Measurements from ENCODE around the gene NEFH.

Gene NEFH

GRCh38 chr22:29456211-29456671 lies 23.8 kb upstream of the NEFH start:
- ChIA-PET POLR2A (interaction anchor here (1.2 to 1.5 kb wide), 2 partner anchors 9 to 97 kb away, joined by 4 read pairs; partner anchors contain the start of gene THOC5), CTCF (no interaction called here)
- TF ChIP-seq, protein P1, sequence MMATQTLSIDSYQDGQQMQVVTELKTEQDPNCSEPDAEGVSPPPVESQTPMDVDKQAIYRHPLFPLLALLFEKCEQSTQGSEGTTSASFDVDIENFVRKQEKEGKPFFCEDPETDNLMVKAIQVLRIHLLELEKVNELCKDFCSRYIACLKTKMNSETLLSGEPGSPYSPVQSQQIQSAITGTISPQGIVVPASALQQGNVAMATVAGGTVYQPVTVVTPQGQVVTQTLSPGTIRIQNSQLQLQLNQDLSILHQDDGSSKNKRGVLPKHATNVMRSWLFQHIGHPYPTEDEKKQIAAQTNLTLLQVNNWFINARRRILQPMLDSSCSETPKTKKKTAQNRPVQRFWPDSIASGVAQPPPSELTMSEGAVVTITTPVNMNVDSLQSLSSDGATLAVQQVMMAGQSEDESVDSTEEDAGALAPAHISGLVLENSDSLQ (IDR thresholded peaks at IDR 0.05) = no peak
- no peak for TF ChIP-seq BHLHE40 (IDR thresholded peaks at IDR 0.05; ENCODE audit: borderline replicate concordance)
- TF ChIP-seq FOXM1 (IDR thresholded peaks at IDR 0.05; ENCODE audit: borderline replicate concordance) = no peak
- TF ChIP-seq FOXK2 (IDR thresholded peaks at IDR 0.05) = no peak
- no peak for TF ChIP-seq ARNT (IDR thresholded peaks at IDR 0.05)
- no peak for TF ChIP-seq SP1 (IDR thresholded peaks at IDR 0.05)
- TF ChIP-seq SUZ12 (IDR thresholded peaks at IDR 0.05) = no peak
- TF ChIP-seq LEF1 (IDR thresholded peaks at IDR 0.05; ENCODE audit: borderline replicate concordance) = no peak
- no peak for TF ChIP-seq ELF4 (IDR thresholded peaks at IDR 0.05)
- TF ChIP-seq L3MBTL2 (conservative IDR thresholded peaks at IDR 0.05) = no peak
- no peak for TF ChIP-seq FOXA1 (IDR thresholded peaks at IDR 0.05)
- no peak for TF ChIP-seq CTBP1 (IDR thresholded peaks at IDR 0.05; ENCODE audit: borderline replicate concordance)
- no peak for DNase-seq (ENCODE audit: extremely low spot score)

DNA sequence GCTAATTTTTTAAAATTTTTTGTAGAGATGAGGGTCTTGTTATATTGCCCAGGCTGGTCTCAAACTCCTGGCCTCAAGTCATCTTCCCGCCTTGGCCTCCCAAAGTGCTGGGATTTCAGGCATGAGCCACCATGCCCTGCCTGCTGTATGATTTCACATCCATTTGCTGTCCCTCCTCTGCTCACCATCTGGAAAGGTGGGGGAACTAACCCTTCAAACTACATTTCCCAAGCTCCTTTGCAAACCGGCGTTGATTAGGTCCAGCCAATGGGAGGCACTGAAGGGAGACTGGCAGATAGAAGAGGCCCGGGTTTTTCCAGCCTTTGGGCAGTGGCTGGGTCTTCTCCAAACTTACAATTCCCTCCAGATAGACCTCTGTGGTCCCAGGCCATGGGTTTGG lies 22.3 kb upstream of the NEFH start:
- TF ChIP-seq, protein P1 (IDR thresholded peaks at IDR 0.05) = peak; percentile 82
- no peak for TF ChIP-seq FOXA1 (IDR thresholded peaks at IDR 0.05)
- DNase-seq (ENCODE audit: extremely low spot score) = peak; percentile 91
- CTCF ChIA-PET = interaction anchor here (1.0 kb wide), 1 partner anchor 13 kb away, joined by 4 read pairs; no protein-coding TSS in a partner anchor
- POLR2A ChIA-PET = interaction anchor here (0.6 to 1.5 kb wide), 4 partner anchors 10 to 23 kb away, joined by 3 to 5 read pairs (median 4); partner anchors contain the start of gene NEFH

- CTCF ChIA-PET = no interaction called here
- POLR2A ChIA-PET = no interaction called here
- no peak for DNase-seq (ENCODE audit: extremely low spot score)
- no peak for TF ChIP-seq FOXM1 (IDR thresholded peaks at IDR 0.05; ENCODE audit: borderline replicate concordance)
- no peak for TF ChIP-seq SP1 (IDR thresholded peaks at IDR 0.05)
- no peak for TF ChIP-seq L3MBTL2 (conservative IDR thresholded peaks at IDR 0.05)
- TF ChIP-seq FOXA1 (IDR thresholded peaks at IDR 0.05) = no peak
- no peak for TF ChIP-seq FOXK2 (IDR thresholded peaks at IDR 0.05)
- no peak for TF ChIP-seq ARNT (IDR thresholded peaks at IDR 0.05)
- no peak for TF ChIP-seq BHLHE40 (IDR thresholded peaks at IDR 0.05; ENCODE audit: borderline replicate concordance)
- no peak for TF ChIP-seq ELF4 (IDR thresholded peaks at IDR 0.05)
- TF ChIP-seq CTBP1 (IDR thresholded peaks at IDR 0.05; ENCODE audit: borderline replicate concordance) = no peak
- TF ChIP-seq, protein P1 (IDR thresholded peaks at IDR 0.05) = no peak
- no peak for TF ChIP-seq HDGF (IDR thresholded peaks at IDR 0.05; ENCODE audit: borderline replicate concordance)
- no peak for TF ChIP-seq NFRKB (IDR thresholded peaks at IDR 0.05)
- TF ChIP-seq ZNF384 (IDR thresholded peaks at IDR 0.05) = no peak
- TF ChIP-seq TARDBP (IDR thresholded peaks at IDR 0.05) = no peak
- TF ChIP-seq SUZ12 (IDR thresholded peaks at IDR 0.05) = no peak
Measured at GRCh38 chr22:29458551-29458950, 21.5 kb upstream of the NEFH start.

DNA sequence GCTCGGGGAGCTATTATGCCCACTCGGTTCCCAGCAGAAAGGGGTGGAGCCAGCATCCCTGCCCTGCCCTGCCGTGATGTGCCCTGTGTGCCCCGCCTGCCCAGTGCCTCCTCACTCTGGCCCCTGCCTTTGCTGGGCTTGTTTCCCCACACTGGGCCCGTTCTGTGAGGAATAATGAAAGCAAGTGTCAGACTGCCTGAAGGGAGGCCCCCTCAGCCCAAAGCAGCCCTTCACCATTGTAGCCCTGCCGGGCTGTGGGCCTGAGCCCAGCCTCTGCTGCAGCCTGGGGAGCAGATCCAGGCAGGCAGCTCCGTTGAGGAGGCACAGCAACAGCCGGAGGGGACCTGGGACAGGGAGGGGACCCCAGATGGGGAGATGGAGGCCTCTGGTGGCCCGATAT lies 20.2 kb upstream of the NEFH start:
- TF ChIP-seq, protein P1 (IDR thresholded peaks at IDR 0.05) = no peak
- no peak for TF ChIP-seq NFRKB (IDR thresholded peaks at IDR 0.05)
- TF ChIP-seq ARNT (IDR thresholded peaks at IDR 0.05) = no peak
- no peak for TF ChIP-seq LEF1 (IDR thresholded peaks at IDR 0.05; ENCODE audit: borderline replicate concordance)
- no peak for TF ChIP-seq FOXA1 (IDR thresholded peaks at IDR 0.05)
- no peak for TF ChIP-seq ZNF384 (IDR thresholded peaks at IDR 0.05)
- no peak for TF ChIP-seq FOXK2 (IDR thresholded peaks at IDR 0.05)
- CTCF ChIA-PET = no interaction called here
- no peak for DNase-seq (ENCODE audit: extremely low spot score)
- POLR2A ChIA-PET = no interaction called here

DNA sequence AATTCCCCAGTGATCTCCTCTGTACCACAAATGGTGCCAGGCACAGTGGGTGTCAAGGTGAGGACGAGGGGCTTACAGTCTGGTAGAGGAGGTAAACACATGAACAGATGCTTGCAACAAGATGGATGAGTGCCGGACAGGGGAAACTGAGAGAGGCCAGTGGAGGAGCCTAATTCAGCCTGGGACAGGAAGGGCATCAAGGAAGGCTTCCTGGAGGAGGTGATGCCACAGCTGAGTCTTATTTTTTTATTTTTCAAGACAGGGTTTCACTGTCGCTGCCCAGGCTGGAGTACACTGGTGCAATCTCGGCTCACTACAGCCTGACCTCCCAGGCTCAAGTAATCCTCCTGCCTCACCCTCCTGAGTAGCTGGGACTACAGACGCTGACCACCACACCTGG lies 18.8 kb upstream of the NEFH start:
- CTCF ChIA-PET = no interaction called here

More for the DNA sequence above, 18.8 kb upstream of the NEFH start:
- DNase-seq (ENCODE audit: extremely low spot score) = no peak
- POLR2A ChIA-PET = no interaction called here
- TF ChIP-seq ZNF384 (IDR thresholded peaks at IDR 0.05) (no peak), SUZ12 (IDR thresholded peaks at IDR 0.05) (no peak), ARNT (IDR thresholded peaks at IDR 0.05) (no peak), FOXA1 (IDR thresholded peaks at IDR 0.05) (no peak), ELF4 (IDR thresholded peaks at IDR 0.05) (no peak), NFRKB (IDR thresholded peaks at IDR 0.05) (no peak), LEF1 (IDR thresholded peaks at IDR 0.05; ENCODE audit: borderline replicate concordance) (no peak), FOXM1 (IDR thresholded peaks at IDR 0.05; ENCODE audit: borderline replicate concordance) (no peak), HDGF (IDR thresholded peaks at IDR 0.05; ENCODE audit: borderline replicate concordance) (no peak), BHLHE40 (IDR thresholded peaks at IDR 0.05; ENCODE audit: borderline replicate concordance) (no peak), CTBP1 (IDR thresholded peaks at IDR 0.05; ENCODE audit: borderline replicate concordance) (no peak), SP1 (IDR thresholded peaks at IDR 0.05) (no peak), TARDBP (IDR thresholded peaks at IDR 0.05) (no peak), FOXK2 (IDR thresholded peaks at IDR 0.05) (no peak)
- TF ChIP-seq, protein P1 (IDR thresholded peaks at IDR 0.05) = no peak

Measured in HEK293T (cell line).